ENCODE data around the gene UBE2S. TPM values are rescaled to one million over a fixed set of nuclear protein-coding genes. Genes with fewer than 3 reads are reported as not detected.

UBE2S gene
- total RNA-seq, 1 donor from 2014 or later: 383 TPM

- no peak for DNase-seq (ENCODE audit: low read depth)
Measured at GRCh38 chr19:55443045-55443823, 35.6 kb upstream of the UBE2S start, which contains the start of gene SHISA7. Gene SHISA7 (minus strand): TSS chr19:55443300. CDS start chr19:55442863, 437 bp downstream.

GRCh38 chr19:55442372-55442961 lies 34.9 kb upstream of the UBE2S start:
- no peak for DNase-seq (ENCODE audit: low read depth)
- no peak overlapping the region for H3K4me3 ChIP-seq (ENCODE audit: low read depth, low read length)
- TF ChIP-seq CTCF (conservative IDR thresholded peaks at IDR 0.05; ENCODE audit: low read depth, low read length): no peak

More at GRCh38 chr19:55443045-55443823, 35.6 kb upstream of the UBE2S start, which contains the start of gene SHISA7:
- no peak within 1 kb of the TSS for H3K4me3 ChIP-seq (ENCODE audit: low read depth, low read length)
- no peak for TF ChIP-seq CTCF (conservative IDR thresholded peaks at IDR 0.05; ENCODE audit: low read depth, low read length)

- no peak overlapping the region for H3K4me3 ChIP-seq (ENCODE audit: low read depth, low read length)
- no peak for TF ChIP-seq CTCF (conservative IDR thresholded peaks at IDR 0.05; ENCODE audit: low read depth, low read length)
- no peak for DNase-seq (ENCODE audit: low read depth)
Measured at GRCh38 chr19:55441692-55442321, 34.2 kb upstream of the UBE2S start.

- DNase-seq (ENCODE audit: low read depth): no peak
- H3K4me3 ChIP-seq (ENCODE audit: low read depth, low read length): no peak overlapping the region
- no peak for TF ChIP-seq CTCF (conservative IDR thresholded peaks at IDR 0.05; ENCODE audit: low read depth, low read length)
Measured at GRCh38 chr19:55441319-55441691, 33.7 kb upstream of the UBE2S start.

GRCh38 chr19:55440411-55441105 lies 33.0 kb upstream of the UBE2S start:
- no peak overlapping the region for H3K4me3 ChIP-seq (ENCODE audit: low read depth, low read length)
- TF ChIP-seq CTCF (conservative IDR thresholded peaks at IDR 0.05; ENCODE audit: low read depth, low read length): no peak
- DNase-seq (ENCODE audit: low read depth): no peak

GRCh38 chr19:55439052-55439451 lies 31.5 kb upstream of the UBE2S start:
- TF ChIP-seq CTCF (conservative IDR thresholded peaks at IDR 0.05; ENCODE audit: low read depth, low read length): no peak
- no peak for DNase-seq (ENCODE audit: low read depth)
- no peak overlapping the region for H3K4me3 ChIP-seq (ENCODE audit: low read depth, low read length)

All from epithelial cell of proximal tubule (primary cell).